WERI-Rb-1 (cell line): ENCODE results near the gene ANKFN1.

Experiments
- DNase-seq: peaks from one replicate; pipeline ENCODE4 v3.0.0-alpha.2; 2020
- H3K27ac ChIP-seq: fragments of 250-450 bp; sonication (Bioruptor Pico); 2 replicates; pipeline ENCODE4 v1.5.1; 2020; ENCODE audit warnings: mild to moderate bottlenecking, moderate library complexity
- H3K27me3 ChIP-seq: fragments of 250-450 bp; sonication (Bioruptor Pico); 2 replicates; pipeline ENCODE4 v1.5.1; 2021; ENCODE audit warnings: mild to moderate bottlenecking, low read depth, moderate library complexity; ENCODE audit not compliant: insufficient read depth, severe bottlenecking
- H3K36me3 ChIP-seq: fragments of 250-450 bp; sonication (Bioruptor Pico); 2 replicates; pipeline ENCODE4 v1.5.1; 2020; ENCODE audit warnings: mild to moderate bottlenecking, moderate library complexity
- H3K4me3 ChIP-seq: 2 replicates; pipeline ENCODE4 v1.5.1; 2011; ENCODE audit warnings: low read depth, mild to moderate bottlenecking, control low read depth, low read length
- H3K9me3 ChIP-seq: fragments of 250-450 bp; sonication (Bioruptor Pico); 2 replicates; pipeline ENCODE4 v1.5.1; 2021; ENCODE audit warnings: mild to moderate bottlenecking, moderate library complexity; ENCODE audit not compliant: severe bottlenecking
- TF ChIP-seq, protein P1 (sequence below): IDR thresholded peaks from 2 replicates; pipeline ENCODE4 v1.5.1; 2011; ENCODE audit warnings: low read depth, mild to moderate bottlenecking, control low read depth, inconsistent platforms, low read length

The ANKFN1 gene

DNA sequence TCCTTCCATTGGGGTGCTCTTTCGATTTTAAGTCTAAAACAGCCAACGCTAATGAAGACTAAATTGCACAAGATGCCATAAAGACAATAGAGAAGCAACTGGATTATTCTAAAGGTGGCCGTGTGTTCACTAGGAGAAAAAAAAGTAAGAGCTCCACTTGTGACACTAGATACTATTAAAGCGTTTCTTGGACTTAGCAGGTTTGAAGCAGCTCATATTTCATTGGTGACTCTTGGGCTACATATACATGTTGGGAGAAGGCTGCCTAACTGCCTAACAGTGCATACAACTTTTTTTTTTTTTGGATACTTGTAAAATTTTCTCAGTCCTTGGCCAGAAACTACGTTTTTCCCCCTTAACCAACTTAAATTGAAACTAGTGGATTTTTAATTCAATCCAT is 328.4 kb downstream of the ANKFN1 start:
- DNase-seq = no peak
- Histone ChIP-seq H3K9me3 (no peaks in the 10 kb centered on the region), H3K27ac (no peak overlapping the region), H3K27me3 (no peaks in the 10 kb centered on the region), H3K4me3 (no peak overlapping the region), H3K36me3 (no peaks in the 10 kb centered on the region)
- TF ChIP-seq, protein P1, sequence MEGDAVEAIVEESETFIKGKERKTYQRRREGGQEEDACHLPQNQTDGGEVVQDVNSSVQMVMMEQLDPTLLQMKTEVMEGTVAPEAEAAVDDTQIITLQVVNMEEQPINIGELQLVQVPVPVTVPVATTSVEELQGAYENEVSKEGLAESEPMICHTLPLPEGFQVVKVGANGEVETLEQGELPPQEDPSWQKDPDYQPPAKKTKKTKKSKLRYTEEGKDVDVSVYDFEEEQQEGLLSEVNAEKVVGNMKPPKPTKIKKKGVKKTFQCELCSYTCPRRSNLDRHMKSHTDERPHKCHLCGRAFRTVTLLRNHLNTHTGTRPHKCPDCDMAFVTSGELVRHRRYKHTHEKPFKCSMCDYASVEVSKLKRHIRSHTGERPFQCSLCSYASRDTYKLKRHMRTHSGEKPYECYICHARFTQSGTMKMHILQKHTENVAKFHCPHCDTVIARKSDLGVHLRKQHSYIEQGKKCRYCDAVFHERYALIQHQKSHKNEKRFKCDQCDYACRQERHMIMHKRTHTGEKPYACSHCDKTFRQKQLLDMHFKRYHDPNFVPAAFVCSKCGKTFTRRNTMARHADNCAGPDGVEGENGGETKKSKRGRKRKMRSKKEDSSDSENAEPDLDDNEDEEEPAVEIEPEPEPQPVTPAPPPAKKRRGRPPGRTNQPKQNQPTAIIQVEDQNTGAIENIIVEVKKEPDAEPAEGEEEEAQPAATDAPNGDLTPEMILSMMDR = no peak

DNA sequence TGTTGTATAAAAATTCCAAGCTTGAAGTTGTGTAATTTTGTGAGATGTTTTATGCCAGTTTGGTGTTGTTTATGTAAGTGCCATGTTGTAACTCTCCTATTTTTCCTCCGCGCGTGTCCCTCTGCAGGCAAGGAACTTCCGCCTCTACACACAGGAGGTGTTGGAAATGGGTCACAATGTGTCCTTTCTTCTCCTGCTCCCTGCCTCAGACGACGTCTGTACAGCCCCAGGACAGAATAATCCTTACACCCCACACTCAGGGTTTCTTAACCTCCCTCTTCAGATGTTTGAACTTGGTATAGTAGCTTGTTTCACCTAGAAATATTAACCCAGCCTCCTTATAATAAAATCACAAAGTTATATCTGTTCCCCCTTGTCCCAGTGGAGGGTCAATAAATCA is 329.0 kb downstream of the ANKFN1 start:
- DNase-seq = no peak
- no peaks in the 10 kb centered on the region for H3K27me3 ChIP-seq
- H3K36me3 ChIP-seq = no peaks in the 10 kb centered on the region
- TF ChIP-seq, protein P1 = no peak
- no peak overlapping the region for H3K4me3 ChIP-seq
- no peaks in the 10 kb centered on the region for H3K9me3 ChIP-seq
- no peak overlapping the region for H3K27ac ChIP-seq

DNA sequence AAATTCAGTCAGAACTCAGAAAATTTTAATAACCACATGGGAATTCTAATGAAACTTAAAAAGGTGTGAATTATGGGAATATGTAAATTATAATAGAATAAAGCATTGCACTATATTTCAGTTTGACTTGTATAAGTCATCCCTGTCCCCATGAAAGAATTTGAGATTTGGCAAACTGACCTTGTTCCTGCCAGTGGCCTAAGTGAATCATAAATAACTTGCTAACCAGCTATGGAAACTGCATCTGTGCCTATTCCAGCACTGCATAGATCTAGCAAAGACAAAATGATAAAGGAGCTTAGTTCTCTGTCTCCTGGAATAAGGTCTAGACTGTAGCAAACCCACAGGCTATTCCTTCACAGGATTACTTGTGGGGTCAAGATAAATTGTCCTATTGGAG is 333.5 kb downstream of the ANKFN1 start:
- Histone ChIP-seq H3K9me3 (no peaks in the 10 kb centered on the region), H3K36me3 (no peaks in the 10 kb centered on the region), H3K4me3 (no peak overlapping the region), H3K27me3 (peaks cover 19% of the 10 kb centered on the region), H3K27ac (no peak overlapping the region)
- TF ChIP-seq, protein P1 = no peak
- DNase-seq = no peak

DNA sequence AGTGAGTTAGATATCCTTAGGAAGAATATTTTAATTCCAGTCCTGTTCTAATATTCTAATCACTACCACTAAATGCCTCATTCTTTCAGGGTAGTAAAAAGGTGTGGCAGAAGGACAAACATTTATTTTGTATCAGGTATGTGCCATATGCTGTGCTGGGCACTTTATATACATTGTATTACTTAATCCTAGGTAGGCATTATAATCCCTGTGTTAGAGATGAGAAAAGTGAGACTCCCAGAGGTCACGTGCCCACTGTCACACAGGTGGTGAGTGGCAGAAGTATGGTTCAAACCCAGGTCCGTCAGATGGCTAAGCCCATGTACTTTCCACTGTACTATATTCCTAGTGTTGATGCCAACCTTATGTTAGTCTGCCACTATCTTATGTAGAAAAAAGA is 335.5 kb downstream of the ANKFN1 start:
- TF ChIP-seq, protein P1 = no peak
- H3K27ac ChIP-seq = no peak overlapping the region

DNA sequence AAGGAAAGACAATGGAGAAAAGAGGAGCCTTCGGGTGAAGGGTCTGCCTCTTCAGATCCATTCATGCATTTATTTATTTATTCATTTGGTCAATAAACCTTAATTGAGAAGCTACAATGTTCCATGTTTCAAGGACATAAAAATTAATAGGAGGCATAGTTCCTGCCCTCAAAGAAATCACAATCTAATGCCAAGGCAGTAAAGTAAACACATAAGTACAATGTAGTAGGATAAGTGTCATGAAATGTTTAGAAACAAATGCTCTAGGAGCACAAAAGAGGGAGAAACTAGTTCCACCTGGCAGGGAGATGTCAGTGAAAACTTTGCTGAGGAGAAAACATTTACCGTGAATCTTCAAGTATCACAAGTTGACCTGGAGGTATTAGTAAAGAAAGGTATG is 336.7 kb downstream of the ANKFN1 start:
- Histone ChIP-seq H3K27me3 (peaks cover 33% of the 10 kb centered on the region), H3K9me3 (no peaks in the 10 kb centered on the region), H3K27ac (no peak overlapping the region), H3K36me3 (no peaks in the 10 kb centered on the region), H3K4me3 (no peak overlapping the region)
- DNase-seq = no peak
- TF ChIP-seq, protein P1 = no peak

More for the DNA sequence above, 335.5 kb downstream of the ANKFN1 start:
- no peak for DNase-seq
- Histone ChIP-seq H3K27me3 (peaks cover 30% of the 10 kb centered on the region), H3K9me3 (no peaks in the 10 kb centered on the region), H3K36me3 (no peaks in the 10 kb centered on the region), H3K4me3 (no peak overlapping the region)

DNA sequence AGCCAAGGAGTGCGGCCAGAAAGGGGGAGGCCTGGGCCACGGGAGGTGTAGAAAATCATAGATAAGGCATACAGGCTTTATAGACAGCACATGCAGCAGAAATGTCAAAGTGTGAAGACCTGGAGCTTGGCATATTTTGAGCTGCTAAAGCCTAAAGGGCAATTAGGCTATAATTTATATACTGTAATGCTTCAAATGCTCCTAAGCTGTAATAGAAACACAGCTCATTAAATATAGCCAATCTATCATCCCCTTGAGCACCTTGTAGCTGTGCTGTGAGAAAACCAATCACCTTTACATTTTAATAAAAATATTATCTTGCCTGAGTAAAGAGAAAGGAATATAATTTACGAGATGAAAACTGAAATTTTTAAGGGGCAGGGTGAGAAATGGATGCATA is 342.3 kb downstream of the ANKFN1 start:
- TF ChIP-seq, protein P1 = no peak
- no peaks in the 10 kb centered on the region for H3K9me3 ChIP-seq
- no peaks in the 10 kb centered on the region for H3K36me3 ChIP-seq
- no peak overlapping the region for H3K27ac ChIP-seq
- peaks cover 40% of the 10 kb centered on the region for H3K27me3 ChIP-seq
- H3K4me3 ChIP-seq = no peak overlapping the region
- no peak for DNase-seq
